ENCODE data around the gene SLBP.

SLBP gene

GRCh38 chr4:1686440-1687036 is 25.6 kb downstream of the SLBP start:
- ATAC-seq, result no peak
- no peak for TF ChIP-seq GLIS3 (CRISPR knock-in tag; IDR thresholded peaks at IDR 0.05)
- no peak for TF ChIP-seq POU6F1 (CRISPR knock-in tag; IDR thresholded peaks at IDR 0.05; ENCODE audit: borderline replicate concordance, low read depth)
- TF ChIP-seq ZC3H10 (CRISPR knock-in tag; IDR thresholded peaks at IDR 0.05), result no peak

- TF ChIP-seq TOX (CRISPR knock-in tag; IDR thresholded peaks at IDR 0.05; ENCODE audit: borderline replicate concordance) (no peak), SNAI2 (CRISPR knock-in tag; IDR thresholded peaks at IDR 0.05) (no peak), TCF4 (CRISPR knock-in tag; IDR thresholded peaks at IDR 0.05; ENCODE audit: borderline replicate concordance) (no peak), TSHZ2 (CRISPR knock-in tag; IDR thresholded peaks at IDR 0.05) (no peak), ISL1 (CRISPR knock-in tag; IDR thresholded peaks at IDR 0.05) (no peak)
- ATAC-seq, result no peak
These were observed 26.6 kb downstream of the SLBP start for GRCh38 chr4:1685235-1686150.

- no peak for ATAC-seq
- TF ChIP-seq CREB5 (CRISPR knock-in tag; IDR thresholded peaks at IDR 0.05; ENCODE audit: low read depth) (no peak), TOX (CRISPR knock-in tag; IDR thresholded peaks at IDR 0.05; ENCODE audit: borderline replicate concordance) (no peak), PATZ1 (CRISPR knock-in tag; IDR thresholded peaks at IDR 0.05; ENCODE audit: borderline replicate concordance) (no peak), GLIS3 (CRISPR knock-in tag; IDR thresholded peaks at IDR 0.05) (no peak), ZC3H10 (CRISPR knock-in tag; IDR thresholded peaks at IDR 0.05) (no peak), ZNF70 (CRISPR knock-in tag; IDR thresholded peaks at IDR 0.05) (no peak), POU6F1 (CRISPR knock-in tag; IDR thresholded peaks at IDR 0.05; ENCODE audit: borderline replicate concordance, low read depth) (no peak), ESRRG (CRISPR knock-in tag; IDR thresholded peaks at IDR 0.05) (no peak), ZFP3 (CRISPR knock-in tag; IDR thresholded peaks at IDR 0.05) (no peak), OSR1 (CRISPR knock-in tag; IDR thresholded peaks at IDR 0.05) (no peak), ZFP30 (CRISPR knock-in tag; IDR thresholded peaks at IDR 0.05) (no peak), ZNF8 (CRISPR knock-in tag; IDR thresholded peaks at IDR 0.05) (no peak), SNAI2 (CRISPR knock-in tag; IDR thresholded peaks at IDR 0.05) (no peak), PPARA (CRISPR knock-in tag; IDR thresholded peaks at IDR 0.05; ENCODE audit: borderline replicate concordance) (no peak), ARNTL (CRISPR knock-in tag; IDR thresholded peaks at IDR 0.05; ENCODE audit: borderline replicate concordance, low read depth) (no peak), CSRNP3 (CRISPR knock-in tag; IDR thresholded peaks at IDR 0.05) (no peak), RARB (CRISPR knock-in tag; IDR thresholded peaks at IDR 0.05) (no peak), ZNF565 (CRISPR knock-in tag; conservative IDR thresholded peaks at IDR 0.05; ENCODE audit: low read depth) (no peak)
These were observed 27.4 kb downstream of the SLBP start for GRCh38 chr4:1684506-1685234.
